ENCODE results near the gene COG5. TPM values are rescaled to one million over a fixed set of nuclear protein-coding genes. Genes with fewer than 3 reads are reported as not detected.

The COG5 gene
- total RNA-seq, 1 experiment from 2014 or later = 20.2 TPM

DNA sequence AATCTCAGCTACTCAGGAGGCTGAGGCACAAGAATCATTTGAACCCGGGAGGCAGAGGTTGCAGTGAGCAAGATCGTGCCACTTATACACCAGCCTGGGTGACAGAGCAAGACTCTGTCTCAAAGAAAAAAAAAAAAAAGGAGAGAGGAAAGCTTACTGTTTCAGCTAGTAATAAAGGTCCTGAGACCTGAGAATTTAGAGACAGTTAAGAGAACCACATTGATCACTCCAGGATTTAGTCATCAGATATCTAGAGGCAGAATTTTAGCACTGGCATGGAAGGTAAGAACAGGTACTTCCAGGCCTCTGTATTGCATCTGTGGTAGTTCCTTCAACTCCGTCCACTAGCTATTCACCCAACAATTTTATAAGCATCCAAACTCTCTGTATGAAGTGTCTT is 7.8 kb downstream of the COG5 start:
- Histone ChIP-seq H3T11ph (ENCODE audit: low read length) (no peak overlapping the region), H2BK120ac (ENCODE audit: low read depth, low read length, poor library complexity, severe bottlenecking) (no peak overlapping the region), H4K91ac (ENCODE audit: insufficient read length, low read depth, low read length) (no peak overlapping the region), H3K27me3 (ENCODE audit: insufficient read depth, low read length) (no peaks in the 10 kb centered on the region), H2BK5ac (ENCODE audit: insufficient read length, low read length) (no peak overlapping the region), H3K27ac (ENCODE audit: insufficient read length, low read depth, low read length) (no peak overlapping the region), H2BK20ac (ENCODE audit: low read depth, low read length, poor library complexity, severe bottlenecking) (no peak overlapping the region), H2AK5ac (ENCODE audit: insufficient read length, low read length) (no peak overlapping the region), H2BK15ac (ENCODE audit: low read depth, low read length) (no peak overlapping the region), H2BK12ac (ENCODE audit: insufficient read length, low read depth, low read length) (no peak overlapping the region), H3K79me1 (ENCODE audit: insufficient read depth, low read depth, low read length, poor library complexity, severe bottlenecking) (no peaks in the 10 kb centered on the region), H3K9ac (ENCODE audit: extremely low read depth, insufficient read length, low read length) (no peak overlapping the region), H3K23ac (ENCODE audit: insufficient read length, low read depth, low read length) (no peak overlapping the region), H3K9me3 (ENCODE audit: control insufficient read depth, low read depth, low read length) (no peaks in the 10 kb centered on the region), H3K56ac (ENCODE audit: insufficient read length, low read depth, low read length) (no peak overlapping the region), H4K8ac (replicated peaks; ENCODE audit: insufficient read length, low read depth, low read length) (no peak overlapping the region), H4K20me1 (ENCODE audit: control insufficient read depth, insufficient read depth, insufficient read length) (no peaks in the 10 kb centered on the region), H3K79me2 (ENCODE audit: insufficient read depth, low read length) (peaks cover 1% of the 10 kb centered on the region; the same call in 1 of the 2 replicates), H3K4me1 (ENCODE audit: insufficient read depth, low read length) (no peaks in the 10 kb centered on the region), H3K4me2 (ENCODE audit: insufficient read depth, insufficient read length, low read length) (no peak overlapping the region), H3K4ac (ENCODE audit: low read depth, low read length) (no peak overlapping the region), H3K14ac (ENCODE audit: insufficient read depth, low read length) (no peak overlapping the region), H4K5ac (ENCODE audit: insufficient read length, low read depth, low read length) (no peak overlapping the region), H3K18ac (ENCODE audit: insufficient read length, low read depth, low read length) (no peak overlapping the region), H2AFZ (ENCODE audit: low read length) (no peak overlapping the region), H3K23me2 (ENCODE audit: insufficient read length, low read depth, low read length, poor library complexity, severe bottlenecking) (no peaks in the 10 kb centered on the region)
- Mint-ChIP-seq H3K9me3 (no peaks in the 10 kb centered on the region), H3K4me3 (no peak overlapping the region), H3K4me1 (no peaks in the 10 kb centered on the region), H3K36me3 (ENCODE audit: insufficient read depth in 1 of 3, low read depth in 3 of 3) (peaks cover 7 to 35% (median 20%) of the 10 kb centered on the region in 3 experiments; a peak in 6 of 7 replicates), H3K27ac (no peak overlapping the region), H3K27me3 (ENCODE audit: low read depth) (no peaks in the 10 kb centered on the region)
- DNase-seq = no peak
- TF ChIP-seq, protein P1, sequence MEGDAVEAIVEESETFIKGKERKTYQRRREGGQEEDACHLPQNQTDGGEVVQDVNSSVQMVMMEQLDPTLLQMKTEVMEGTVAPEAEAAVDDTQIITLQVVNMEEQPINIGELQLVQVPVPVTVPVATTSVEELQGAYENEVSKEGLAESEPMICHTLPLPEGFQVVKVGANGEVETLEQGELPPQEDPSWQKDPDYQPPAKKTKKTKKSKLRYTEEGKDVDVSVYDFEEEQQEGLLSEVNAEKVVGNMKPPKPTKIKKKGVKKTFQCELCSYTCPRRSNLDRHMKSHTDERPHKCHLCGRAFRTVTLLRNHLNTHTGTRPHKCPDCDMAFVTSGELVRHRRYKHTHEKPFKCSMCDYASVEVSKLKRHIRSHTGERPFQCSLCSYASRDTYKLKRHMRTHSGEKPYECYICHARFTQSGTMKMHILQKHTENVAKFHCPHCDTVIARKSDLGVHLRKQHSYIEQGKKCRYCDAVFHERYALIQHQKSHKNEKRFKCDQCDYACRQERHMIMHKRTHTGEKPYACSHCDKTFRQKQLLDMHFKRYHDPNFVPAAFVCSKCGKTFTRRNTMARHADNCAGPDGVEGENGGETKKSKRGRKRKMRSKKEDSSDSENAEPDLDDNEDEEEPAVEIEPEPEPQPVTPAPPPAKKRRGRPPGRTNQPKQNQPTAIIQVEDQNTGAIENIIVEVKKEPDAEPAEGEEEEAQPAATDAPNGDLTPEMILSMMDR (conservative IDR thresholded peaks at IDR 0.05) = no peak
- WGBS (ENCODE audit: extremely low coverage, insufficient read length, low lambda C conversion rate) = no CpG with 5 or more reads among the region's 3 CpGs

Data from H9 (cell line).